Neural crest cell (in vitro differentiated cells): ENCODE data around the gene TTC31. TPM values are rescaled to one million over a fixed set of nuclear protein-coding genes. Genes with fewer than 3 reads are reported as not detected.

Experiments
- DNase-seq: peaks from one replicate; pipeline ENCODE4 v3.0.0; 2021; ENCODE audit warnings: low read depth, mixed read lengths, low spot score
- H3K27ac Mint-ChIP-seq: one replicate; pipeline ENCODE4 v1.8.0; 2021; ENCODE audit warnings: mild to moderate bottlenecking, mixed read lengths; ENCODE audit not compliant: unreplicated experiment
- H3K27me3 Mint-ChIP-seq: 2 replicates; pipeline ENCODE4 v1.8.0; 2021; ENCODE audit warnings: low read depth, mild to moderate bottlenecking, mixed read lengths
- H3K36me3 Mint-ChIP-seq: 2 replicates; pipeline ENCODE4 v1.8.0; 2021; ENCODE audit warnings: low read depth, mild to moderate bottlenecking, mixed read lengths
- H3K4me1 Mint-ChIP-seq: 2 replicates; pipeline ENCODE4 v1.8.0; 2021; ENCODE audit warnings: mixed read lengths
- H3K4me3 Mint-ChIP-seq: one replicate; pipeline ENCODE4 v1.8.0; 2021; ENCODE audit warnings: mild to moderate bottlenecking, mixed read lengths
- H3K9me3 Mint-ChIP-seq: 2 replicates; pipeline ENCODE4 v1.8.0; 2021; ENCODE audit warnings: mixed read lengths
- CTCF ChIP-seq: fragments of 200-600 bp; sonication (generic); conservative IDR thresholded peaks from 2 replicates; pipeline ENCODE4 v1.5.0; 2021; ENCODE audit warnings: antibody characterized with exemption, mild to moderate bottlenecking
- total RNA-seq: library from RNA; stranded (reverse); gene quantifications from 2 replicates; pipeline ENCODE4 v1.2.1, GENCODE V29; 2021

TTC31 gene
- total RNA-seq, 1 donor from 2014 or later, result 29.6 TPM

GRCh38 chr2:74489906-74490305, 7.0 kb downstream of the TTC31 start:
- H3K27me3 Mint-ChIP-seq, result peaks cover 4% of the 10 kb centered on the region
- no peaks in the 10 kb centered on the region for H3K9me3 Mint-ChIP-seq
- H3K27ac Mint-ChIP-seq, result no peak overlapping the region
- no peak for DNase-seq
- no peaks in the 10 kb centered on the region for H3K4me1 Mint-ChIP-seq
- H3K4me3 Mint-ChIP-seq, result no peak overlapping the region
- no peak for TF ChIP-seq CTCF
- peaks cover 11% of the 10 kb centered on the region for H3K36me3 Mint-ChIP-seq

DNA sequence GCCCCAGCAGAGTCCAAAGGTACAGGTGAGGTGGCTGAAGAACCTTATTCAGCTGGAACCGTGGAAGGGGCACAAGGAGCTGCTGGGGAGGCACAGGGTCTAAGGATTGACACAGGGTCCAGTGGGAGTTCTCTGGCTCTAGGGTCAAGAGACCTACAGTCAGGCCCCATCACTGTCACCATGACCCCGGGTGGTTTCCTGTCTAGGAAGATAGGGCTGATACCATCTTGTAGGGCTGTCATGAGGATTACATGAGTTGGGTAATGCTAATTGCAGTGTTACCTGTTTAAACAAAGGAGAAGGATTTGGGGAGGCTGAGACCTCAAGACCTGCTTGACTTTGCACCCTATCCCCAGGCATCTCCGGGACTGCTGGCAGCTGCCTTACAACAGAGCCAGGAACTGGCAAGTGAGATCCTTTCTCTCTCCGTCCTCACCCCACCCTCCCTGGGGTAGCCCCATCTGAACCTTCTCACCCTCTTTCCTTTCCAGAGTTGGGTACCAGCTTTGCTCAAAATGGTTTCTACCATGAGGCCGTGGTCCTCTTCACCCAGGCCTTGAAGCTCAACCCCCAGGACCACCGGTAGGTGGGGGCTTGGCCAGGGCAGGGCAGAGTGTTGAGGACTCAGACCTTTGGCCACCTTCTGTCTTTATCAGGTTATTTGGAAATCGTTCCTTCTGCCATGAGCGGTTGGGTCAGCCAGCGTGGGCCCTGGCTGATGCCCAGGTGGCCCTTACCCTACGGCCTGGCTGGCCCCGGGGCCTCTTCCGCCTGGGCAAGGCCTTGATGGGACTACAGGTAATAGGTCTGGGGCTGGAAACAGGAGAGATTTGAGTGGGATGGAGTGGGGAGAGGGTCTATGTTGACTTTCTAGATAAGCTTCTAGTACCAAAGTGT, 9.0 kb downstream of the TTC31 start:
- no peak overlapping the region for H3K27ac Mint-ChIP-seq

GRCh38 chr2:74493546-74493945, 10.7 kb downstream of the TTC31 start:
- H3K36me3 Mint-ChIP-seq, result peaks cover 15% of the 10 kb centered on the region
- no peak for TF ChIP-seq CTCF
- no peak overlapping the region for H3K27ac Mint-ChIP-seq
- DNase-seq, result no peak
- peaks cover 41% of the 10 kb centered on the region for H3K27me3 Mint-ChIP-seq
- no peak overlapping the region for H3K4me3 Mint-ChIP-seq
- H3K9me3 Mint-ChIP-seq, result no peaks in the 10 kb centered on the region
- peaks cover 5% of the 10 kb centered on the region for H3K4me1 Mint-ChIP-seq

More for the DNA sequence above, 9.0 kb downstream of the TTC31 start:
- peaks cover 15% of the 10 kb centered on the region for H3K36me3 Mint-ChIP-seq
- H3K4me1 Mint-ChIP-seq, result no peaks in the 10 kb centered on the region
- peaks cover 24% of the 10 kb centered on the region for H3K27me3 Mint-ChIP-seq
- no peak overlapping the region for H3K4me3 Mint-ChIP-seq
- H3K9me3 Mint-ChIP-seq, result no peaks in the 10 kb centered on the region
- no peak for DNase-seq
- no peak for TF ChIP-seq CTCF

GRCh38 chr2:74495440-74495839, 12.6 kb downstream of the TTC31 start:
- Mint-ChIP-seq H3K27ac (no peak overlapping the region), H3K4me3 (no peak overlapping the region), H3K36me3 (peaks cover 13% of the 10 kb centered on the region), H3K27me3 (peaks cover 59% of the 10 kb centered on the region), H3K4me1 (peaks cover 12% of the 10 kb centered on the region), H3K9me3 (no peaks in the 10 kb centered on the region)
- no peak for TF ChIP-seq CTCF
- DNase-seq, result no peak

DNA sequence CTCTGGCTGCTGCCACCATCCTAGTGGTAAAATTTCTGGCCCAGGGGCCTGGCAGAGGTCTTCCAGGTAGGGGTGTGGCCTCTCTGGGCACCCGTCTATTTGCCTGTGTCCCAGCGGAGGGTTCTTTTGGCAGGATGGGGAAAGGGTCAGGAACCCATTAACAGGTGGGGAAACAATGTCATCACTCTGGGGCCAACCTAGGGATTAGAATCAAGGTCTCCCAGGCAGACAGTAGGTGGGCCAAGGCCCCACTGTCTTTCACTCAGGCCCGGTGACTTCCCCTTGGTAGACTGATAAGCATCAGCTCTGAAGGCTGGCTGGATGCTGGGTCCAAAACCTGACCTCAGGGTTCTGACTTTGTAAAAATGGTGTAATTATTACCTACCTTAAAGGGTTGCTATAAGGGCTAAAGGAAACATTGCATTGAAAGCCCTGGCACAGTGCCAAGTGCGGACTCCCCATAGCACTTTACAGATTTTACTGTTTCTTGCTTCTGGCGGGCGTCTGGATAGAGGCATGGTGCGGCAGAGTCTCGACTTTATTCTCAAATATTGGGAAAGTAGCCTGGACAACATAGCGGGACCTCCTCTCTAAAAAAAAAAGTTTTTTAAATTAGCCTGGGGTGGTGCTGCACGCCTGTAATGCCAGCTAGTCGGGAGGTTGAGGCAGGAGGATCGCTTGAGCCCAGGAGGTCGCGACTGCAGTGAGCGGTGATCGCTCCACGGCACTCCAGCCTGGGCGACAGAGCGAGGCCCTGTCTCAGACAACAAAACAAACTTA, 14.3 kb downstream of the TTC31 start:
- H3K4me3 Mint-ChIP-seq, result peak overlapping the region; percentile 65
- no peak for DNase-seq
- H3K36me3 Mint-ChIP-seq, result peaks cover 15% of the 10 kb centered on the region
- TF ChIP-seq CTCF, result no peak
- no peak overlapping the region for H3K27ac Mint-ChIP-seq
- peaks cover 76% of the 10 kb centered on the region for H3K27me3 Mint-ChIP-seq
- no peaks in the 10 kb centered on the region for H3K9me3 Mint-ChIP-seq
- peaks cover 12% of the 10 kb centered on the region for H3K4me1 Mint-ChIP-seq
